HL-60 (cell line): Measurements from ENCODE around the gene SLC22A3.
"Not testable (repeated sequence)": the region's sequence is repeated elsewhere in the genome, so short reads cannot be mapped to it uniquely, and the experiment has no call there.

Source experiments
- DNase-seq, 2 experiments: peaks; one replicate each; pipeline ENCODE4 v3.0.0-alpha.2; 2010 to 2020; ENCODE audit warnings: low read depth in 1 of 2, low spot score in 1 of 2
- H3K27ac ChIP-seq: fragments of 250-450 bp; sonication (Bioruptor Pico); replicated peaks from 2 replicates; pipeline ENCODE4 v1.5.1; 2020; ENCODE audit warnings: mild to moderate bottlenecking, moderate library complexity
- H3K27me3 ChIP-seq: fragments of 250-450 bp; sonication (Bioruptor Pico); 2 replicates; pipeline ENCODE4 v1.5.1; 2021; ENCODE audit warnings: mild to moderate bottlenecking, moderate library complexity; ENCODE audit not compliant: insufficient read depth, poor library complexity, severe bottlenecking
- H3K4me3 ChIP-seq: replicated peaks from 2 replicates; pipeline ENCODE4 v1.5.1; 2011; ENCODE audit warnings: mild to moderate bottlenecking, control low read depth, low read length; ENCODE audit not compliant: insufficient read depth
- CTCF ChIP-seq: IDR thresholded peaks from one replicate; pipeline ENCODE4 v1.5.1; 2011; ENCODE audit warnings: low read length, control low read depth, inconsistent platforms; ENCODE audit not compliant: insufficient read depth
- GABPA ChIP-seq: IDR thresholded peaks from 2 replicates; pipeline ENCODE4 v1.6.1; 2012; ENCODE audit warnings: low read depth
- POLR2AphosphoS5 ChIP-seq: IDR thresholded peaks from 2 replicates; pipeline ENCODE4 v1.6.1; 2012; ENCODE audit warnings: low read depth
- SPI1 ChIP-seq: IDR thresholded peaks from 2 replicates; pipeline ENCODE4 v1.6.1; 2012; ENCODE audit warnings: low read depth, mild to moderate bottlenecking, borderline replicate concordance
- TF ChIP-seq, protein P1 (sequence below): IDR thresholded peaks from 2 replicates; pipeline ENCODE4 v1.6.1; 2012; ENCODE audit warnings: low read depth; ENCODE audit not compliant: insufficient replicate concordance

SLC22A3 gene

GRCh38 chr6:160301339-160301738 is 46.8 kb upstream of the SLC22A3 start:
- no peak for TF ChIP-seq CTCF

DNA sequence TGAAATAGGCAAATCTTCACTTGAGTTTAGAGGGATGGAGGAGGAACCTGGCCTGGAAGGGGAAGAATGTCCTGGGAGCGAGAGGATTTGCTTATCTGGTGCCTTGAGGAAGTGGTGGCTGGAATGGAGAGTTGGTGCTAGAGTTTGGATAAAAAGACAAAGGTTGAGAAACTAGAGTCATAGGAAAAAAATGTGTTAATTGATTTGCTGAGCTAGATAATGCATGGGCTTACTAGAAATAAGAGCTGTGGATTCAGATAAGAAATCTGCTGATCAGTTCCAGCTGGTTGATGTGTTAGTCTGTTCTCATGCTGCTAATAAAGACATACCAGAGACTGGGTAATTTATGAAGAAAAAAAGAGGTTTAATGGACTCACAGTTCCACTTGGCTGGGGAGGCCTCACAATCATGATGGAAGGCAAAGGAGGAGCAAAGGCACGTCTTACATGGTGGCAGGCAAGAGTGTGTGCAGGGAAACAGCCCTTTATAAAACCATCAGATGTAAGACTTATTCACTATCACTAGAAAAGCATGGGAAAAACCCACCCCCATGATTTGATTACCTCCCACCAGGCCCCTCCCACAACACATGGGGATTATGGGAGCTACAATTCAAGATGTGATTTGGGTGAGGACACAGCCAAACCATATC is 45.6 kb upstream of the SLC22A3 start:
- H3K4me3 ChIP-seq, H3K27ac ChIP-seq, DNase-seq, H3K27me3 ChIP-seq: not testable (repeated sequence)

More at GRCh38 chr6:160301339-160301738, 46.8 kb upstream of the SLC22A3 start:
- H3K4me3 ChIP-seq: no peak overlapping the region
- H3K27ac ChIP-seq: no peak overlapping the region
- peaks cover 2% of the 10 kb centered on the region for H3K27me3 ChIP-seq
- no peak for DNase-seq

GRCh38 chr6:160303806-160304205 is 44.4 kb upstream of the SLC22A3 start:
- TF ChIP-seq GABPA: no peak
- TF ChIP-seq, protein P1, sequence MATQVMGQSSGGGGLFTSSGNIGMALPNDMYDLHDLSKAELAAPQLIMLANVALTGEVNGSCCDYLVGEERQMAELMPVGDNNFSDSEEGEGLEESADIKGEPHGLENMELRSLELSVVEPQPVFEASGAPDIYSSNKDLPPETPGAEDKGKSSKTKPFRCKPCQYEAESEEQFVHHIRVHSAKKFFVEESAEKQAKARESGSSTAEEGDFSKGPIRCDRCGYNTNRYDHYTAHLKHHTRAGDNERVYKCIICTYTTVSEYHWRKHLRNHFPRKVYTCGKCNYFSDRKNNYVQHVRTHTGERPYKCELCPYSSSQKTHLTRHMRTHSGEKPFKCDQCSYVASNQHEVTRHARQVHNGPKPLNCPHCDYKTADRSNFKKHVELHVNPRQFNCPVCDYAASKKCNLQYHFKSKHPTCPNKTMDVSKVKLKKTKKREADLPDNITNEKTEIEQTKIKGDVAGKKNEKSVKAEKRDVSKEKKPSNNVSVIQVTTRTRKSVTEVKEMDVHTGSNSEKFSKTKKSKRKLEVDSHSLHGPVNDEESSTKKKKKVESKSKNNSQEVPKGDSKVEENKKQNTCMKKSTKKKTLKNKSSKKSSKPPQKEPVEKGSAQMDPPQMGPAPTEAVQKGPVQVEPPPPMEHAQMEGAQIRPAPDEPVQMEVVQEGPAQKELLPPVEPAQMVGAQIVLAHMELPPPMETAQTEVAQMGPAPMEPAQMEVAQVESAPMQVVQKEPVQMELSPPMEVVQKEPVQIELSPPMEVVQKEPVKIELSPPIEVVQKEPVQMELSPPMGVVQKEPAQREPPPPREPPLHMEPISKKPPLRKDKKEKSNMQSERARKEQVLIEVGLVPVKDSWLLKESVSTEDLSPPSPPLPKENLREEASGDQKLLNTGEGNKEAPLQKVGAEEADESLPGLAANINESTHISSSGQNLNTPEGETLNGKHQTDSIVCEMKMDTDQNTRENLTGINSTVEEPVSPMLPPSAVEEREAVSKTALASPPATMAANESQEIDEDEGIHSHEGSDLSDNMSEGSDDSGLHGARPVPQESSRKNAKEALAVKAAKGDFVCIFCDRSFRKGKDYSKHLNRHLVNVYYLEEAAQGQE: no peak
- TF ChIP-seq POLR2AphosphoS5: no peak
- TF ChIP-seq CTCF: no peak
- no peak for TF ChIP-seq SPI1
- no peak for DNase-seq
- no peak overlapping the region for H3K27ac ChIP-seq
- no peak overlapping the region for H3K4me3 ChIP-seq
- H3K27me3 ChIP-seq: peaks cover 2% of the 10 kb centered on the region

GRCh38 chr6:160305926-160306713 is 42.1 kb upstream of the SLC22A3 start:
- no peak overlapping the region for H3K4me3 ChIP-seq
- H3K27ac ChIP-seq: no peak overlapping the region
- peaks cover 2% of the 10 kb centered on the region for H3K27me3 ChIP-seq
- no peak for DNase-seq
- no peak for TF ChIP-seq SPI1

- Histone ChIP-seq H3K27ac (no peak overlapping the region), H3K27me3 (no peaks in the 10 kb centered on the region), H3K4me3 (no peak overlapping the region)
- DNase-seq: no peak
- TF ChIP-seq POLR2AphosphoS5 (no peak), GABPA (no peak), SPI1 (no peak), CTCF (no peak)
- TF ChIP-seq, protein P1: no peak
These were observed 38.5 kb upstream of the SLC22A3 start for GRCh38 chr6:160309718-160310117.
